SW 1271 (cell line): Measurements from ENCODE around the gene TENM3.

ENCODE experiments used
- DNase-seq, 2 experiments: peaks; one replicate each; lab custom pipeline; 2025; lab: John Stamatoyannopoulos, UW

The TENM3 gene

DNA sequence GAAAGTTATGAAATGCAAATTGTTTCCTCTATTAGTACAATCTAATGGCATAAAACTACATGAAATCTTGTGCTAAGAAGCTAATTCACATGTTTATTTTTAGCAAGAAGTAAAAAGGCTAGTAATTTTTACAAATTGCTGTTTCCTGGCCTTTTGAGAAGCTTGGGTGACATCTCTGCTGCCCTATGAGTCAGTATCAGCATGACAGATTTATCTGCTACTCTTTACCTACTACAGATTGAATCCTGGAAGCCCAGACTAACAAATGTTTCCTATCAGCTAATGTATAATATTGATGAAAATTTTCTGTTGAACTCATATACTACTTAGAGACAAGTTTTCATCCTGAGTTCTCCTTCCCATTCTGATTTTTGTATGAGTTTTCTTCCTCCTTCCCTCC lies 441.6 kb downstream of the TENM3 start:
- DNase-seq: no peak

DNA sequence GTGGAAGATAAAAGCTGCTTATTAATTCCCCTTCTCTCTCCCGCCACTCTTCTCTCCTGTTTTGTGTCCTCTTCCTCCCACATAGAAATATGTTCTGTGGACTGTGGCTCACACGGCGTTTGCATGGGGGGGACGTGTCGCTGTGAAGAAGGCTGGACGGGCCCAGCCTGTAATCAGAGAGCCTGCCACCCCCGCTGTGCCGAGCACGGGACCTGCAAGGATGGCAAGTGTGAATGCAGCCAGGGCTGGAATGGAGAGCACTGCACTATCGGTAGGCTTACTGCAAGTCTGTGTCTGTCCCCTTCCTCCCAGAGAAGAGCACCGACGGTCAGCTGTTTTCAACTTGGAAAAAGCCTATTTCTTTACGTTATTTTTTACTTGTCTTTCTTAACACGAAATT lies 444.9 kb downstream of the TENM3 start:
- DNase-seq: no peak

DNA sequence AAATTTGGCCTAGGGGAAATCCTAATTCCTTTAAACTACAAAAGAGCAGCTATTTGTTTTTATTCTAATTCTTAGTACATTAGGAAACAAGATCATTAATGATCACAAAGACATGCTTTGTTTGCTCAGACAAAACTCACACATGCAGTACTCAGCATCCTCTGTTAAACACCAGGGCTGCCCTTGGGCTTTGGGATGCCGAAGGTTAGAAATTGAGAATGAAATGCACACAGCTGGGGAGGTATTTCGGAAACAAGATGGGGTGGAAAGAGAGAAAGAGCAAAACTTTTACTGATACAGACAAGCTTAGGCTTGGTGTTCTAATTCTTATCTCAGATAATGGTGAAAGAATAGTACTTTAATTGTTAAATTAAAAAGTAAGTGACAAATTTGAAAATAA lies 451.3 kb downstream of the TENM3 start:
- no peak for DNase-seq

DNA sequence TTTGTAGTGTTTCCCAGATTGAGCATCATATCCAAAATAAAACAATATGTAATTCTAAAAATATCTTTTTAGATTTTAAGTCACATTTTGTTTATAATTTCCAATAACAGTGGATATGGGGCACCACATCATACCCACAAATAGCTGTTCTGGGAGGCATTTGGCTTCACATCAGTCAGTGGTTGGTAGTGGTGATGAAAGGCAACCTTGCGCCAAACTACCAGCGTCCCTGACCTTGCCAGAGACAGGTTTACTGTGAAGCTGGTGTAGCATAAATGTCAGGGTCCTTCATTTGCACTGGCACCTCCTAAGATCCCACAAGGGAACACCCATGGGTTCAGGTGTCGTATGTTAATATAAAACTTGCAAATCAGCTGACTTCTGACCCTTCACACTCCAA lies 451.8 kb downstream of the TENM3 start:
- no peak for DNase-seq

DNA sequence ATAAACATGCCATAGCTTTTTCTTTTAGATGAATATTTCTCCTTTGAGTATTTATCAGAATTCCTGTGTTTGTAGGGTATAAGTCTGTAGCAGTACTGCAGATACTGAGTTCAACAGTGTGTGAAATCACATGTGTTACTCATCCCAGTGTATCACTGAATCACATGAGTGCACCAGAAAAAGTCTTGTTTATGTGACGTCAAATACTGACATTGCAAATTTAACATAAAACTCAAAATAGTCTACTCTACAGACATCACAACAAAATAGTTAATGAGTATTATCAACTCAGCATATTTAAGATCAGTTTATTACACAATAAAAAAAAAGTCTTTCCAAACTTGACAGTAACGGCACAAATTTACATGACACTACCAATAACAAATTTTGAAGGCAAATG lies 452.6 kb downstream of the TENM3 start:
- DNase-seq: no peak

DNA sequence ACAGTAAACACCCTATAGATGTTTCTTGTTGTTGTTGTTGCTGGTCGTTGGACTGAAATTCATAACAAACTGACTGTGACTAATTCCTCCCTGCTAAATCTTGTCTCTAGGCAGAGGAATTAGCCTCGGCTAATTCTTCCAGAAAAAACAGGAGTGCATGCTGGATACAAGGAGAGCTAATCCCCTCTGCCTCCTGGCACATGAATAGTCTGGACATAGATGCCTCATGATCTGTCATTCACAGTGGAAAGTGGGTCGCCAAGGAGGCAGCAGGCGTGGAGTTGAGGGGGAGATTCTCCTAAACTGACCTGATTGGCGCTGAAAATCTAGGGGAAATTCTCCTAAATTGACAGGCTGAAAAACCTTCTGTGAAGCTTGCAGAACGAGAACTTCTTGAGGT lies 453.9 kb downstream of the TENM3 start:
- no peak for DNase-seq

- no peak for DNase-seq
These were observed 455.0 kb downstream of the TENM3 start for GRCh38 chr4:182698212-182698611.

DNA sequence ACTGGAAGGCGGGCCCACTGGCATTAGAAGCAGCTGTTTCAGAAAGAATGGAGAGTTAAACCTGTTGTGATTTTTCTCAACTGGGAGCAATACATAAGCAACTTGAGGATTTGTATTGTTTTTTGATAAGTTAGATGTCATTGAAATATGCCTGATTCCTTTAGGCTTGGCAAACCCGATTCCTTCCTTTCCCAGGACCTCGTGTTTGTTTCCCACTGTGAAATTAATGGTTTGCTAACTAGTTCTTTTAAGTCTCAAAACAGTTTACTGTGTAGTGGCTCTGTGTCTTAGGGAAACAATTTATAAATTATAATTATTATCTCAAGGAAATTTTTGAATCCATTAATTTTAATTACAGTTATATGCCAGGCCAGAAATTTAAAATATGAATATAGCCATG lies 456.0 kb downstream of the TENM3 start:
- no peak for DNase-seq

GRCh38 chr4:182699795-182700194 lies 456.6 kb downstream of the TENM3 start:
- no peak for DNase-seq

DNA sequence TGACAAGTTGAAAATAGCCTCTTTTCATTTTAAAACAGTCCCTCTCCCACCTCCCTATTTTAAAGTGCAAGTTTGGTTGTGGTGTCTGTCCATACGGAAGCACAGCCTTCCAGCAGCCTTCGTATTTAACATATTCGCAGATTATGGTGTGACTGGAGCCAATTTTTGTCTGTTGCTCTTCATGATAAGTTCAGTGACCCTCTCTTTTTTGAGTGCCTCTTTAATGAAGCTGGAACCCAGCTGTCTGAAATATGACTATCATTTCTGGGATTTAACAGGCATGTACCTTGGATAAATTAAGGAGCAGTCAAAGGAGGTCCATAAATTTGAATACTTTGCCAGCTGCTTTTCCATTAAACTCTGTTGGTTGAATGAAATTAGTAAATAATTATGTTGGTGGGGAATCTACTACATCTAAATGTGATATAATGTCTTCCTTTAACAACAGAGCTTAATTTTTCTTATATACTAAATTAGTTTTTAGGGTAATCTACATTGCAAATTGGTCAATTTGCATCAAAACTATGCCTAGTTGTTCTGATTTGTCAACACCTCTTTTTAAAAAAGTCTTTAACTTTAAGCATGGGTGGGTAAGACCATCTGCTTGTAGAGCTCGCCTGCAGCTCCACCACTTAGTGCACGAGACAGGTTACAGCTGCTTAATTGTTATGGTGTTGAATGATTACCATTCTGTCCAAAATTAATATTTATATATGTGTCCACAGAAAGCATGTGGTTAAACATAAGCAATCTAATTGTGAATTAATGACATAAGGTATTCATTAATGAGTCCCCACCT lies 457.4 kb downstream of the TENM3 start:
- DNase-seq: no peak

DNA sequence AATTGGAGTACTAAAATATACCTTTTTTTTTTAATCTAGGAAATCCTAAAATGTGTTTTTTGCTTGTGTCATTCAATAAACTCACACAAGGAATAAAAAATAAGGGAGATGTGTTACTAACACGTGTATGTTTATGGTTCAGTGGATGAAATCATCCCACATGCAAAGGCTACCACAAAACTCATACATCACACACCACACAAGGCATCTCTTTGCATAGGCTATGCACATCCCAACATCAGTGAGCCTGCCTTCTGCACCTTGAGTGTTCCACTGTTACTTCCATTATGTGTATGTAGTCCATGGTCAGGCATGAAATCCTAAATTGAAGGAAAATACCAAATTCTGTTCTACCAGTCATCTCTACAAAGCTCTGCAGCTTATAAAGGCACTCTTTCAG lies 460.9 kb downstream of the TENM3 start:
- no peak for DNase-seq

GRCh38 chr4:182704948-182705347 lies 461.7 kb downstream of the TENM3 start:
- no peak for DNase-seq

GRCh38 chr4:182705389-182705788 lies 462.2 kb downstream of the TENM3 start:
- no peak for DNase-seq

GRCh38 chr4:182711211-182711610 lies 468.0 kb downstream of the TENM3 start:
- no peak for DNase-seq

GRCh38 chr4:182715548-182715947 lies 472.3 kb downstream of the TENM3 start:
- no peak for DNase-seq

DNA sequence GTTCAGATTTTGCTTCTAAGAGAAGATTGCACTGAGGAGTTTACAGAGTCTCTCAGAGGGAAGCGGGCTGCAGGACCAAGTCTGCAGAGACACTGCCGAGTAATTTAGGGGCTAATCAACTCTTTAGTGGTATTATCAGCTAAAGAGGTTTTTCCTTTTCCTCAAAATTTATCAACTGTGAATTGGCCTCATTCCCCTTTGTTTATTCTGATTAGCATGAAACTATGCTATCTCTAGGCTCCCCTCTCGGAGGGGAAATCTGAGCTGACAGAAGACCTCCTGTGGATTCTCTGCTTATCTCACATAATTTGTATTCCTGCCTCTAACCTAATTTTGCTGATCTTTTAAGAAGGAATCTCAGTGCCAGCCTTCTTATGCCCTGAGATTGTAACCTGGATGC lies 473.0 kb downstream of the TENM3 start:
- DNase-seq: no peak

DNA sequence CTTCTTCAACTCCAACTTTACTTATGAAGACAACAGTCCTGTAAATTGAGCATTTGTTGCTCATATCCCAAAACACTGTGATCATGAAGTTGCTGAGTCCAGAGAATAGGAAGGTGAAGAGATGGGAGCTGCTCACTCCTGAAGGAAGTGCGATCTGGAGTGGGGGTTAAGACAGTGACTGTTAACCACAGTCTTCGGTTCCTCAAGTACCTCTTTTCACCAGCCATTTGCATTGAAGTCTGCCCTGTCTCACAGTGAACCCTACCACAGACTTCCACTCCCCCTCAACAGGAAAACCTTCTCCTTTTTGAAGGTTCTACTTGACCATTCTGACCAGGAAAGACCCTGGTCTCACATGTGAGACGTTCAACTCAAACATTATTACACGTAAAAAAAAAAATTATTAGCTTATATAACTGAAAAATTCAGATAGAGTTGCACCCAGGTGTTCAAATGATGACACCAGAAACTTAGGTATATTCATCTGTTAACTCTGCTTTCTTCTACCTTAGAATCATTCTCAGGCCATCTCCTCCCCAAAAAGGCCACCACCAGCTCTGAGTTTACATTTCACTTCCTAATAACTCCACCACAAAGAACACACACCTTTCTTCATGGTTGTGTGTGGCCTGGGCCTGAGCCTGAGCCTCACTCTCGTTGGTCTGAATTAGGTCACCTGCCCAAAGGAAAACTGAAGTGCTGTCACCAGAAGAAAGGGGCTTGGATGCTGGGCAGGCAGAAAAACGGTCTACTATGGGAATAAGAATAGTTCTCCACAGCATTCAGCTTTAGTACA lies 474.8 kb downstream of the TENM3 start:
- no peak for DNase-seq

- DNase-seq: no peak
These were observed 481.2 kb downstream of the TENM3 start for GRCh38 chr4:182724414-182724813.

DNA sequence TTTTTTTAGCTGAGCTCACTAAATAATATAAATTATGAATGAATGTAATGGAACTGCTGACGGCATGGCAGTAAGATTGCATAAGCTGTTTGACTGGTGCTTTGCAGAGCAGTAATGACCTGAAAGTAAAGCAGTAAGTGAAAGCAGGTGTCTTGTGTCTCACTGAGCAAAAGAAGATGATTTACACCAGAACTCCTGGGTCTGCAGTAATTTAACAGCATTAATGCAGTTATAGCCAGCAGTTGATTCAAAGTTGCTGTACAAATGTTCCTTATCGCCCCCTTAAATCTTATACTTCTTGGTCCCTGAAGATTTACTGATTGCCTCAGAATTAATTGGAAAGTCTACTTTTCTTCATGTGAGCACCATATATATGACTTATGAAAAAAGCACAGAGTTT lies 486.3 kb downstream of the TENM3 start:
- no peak for DNase-seq

DNA sequence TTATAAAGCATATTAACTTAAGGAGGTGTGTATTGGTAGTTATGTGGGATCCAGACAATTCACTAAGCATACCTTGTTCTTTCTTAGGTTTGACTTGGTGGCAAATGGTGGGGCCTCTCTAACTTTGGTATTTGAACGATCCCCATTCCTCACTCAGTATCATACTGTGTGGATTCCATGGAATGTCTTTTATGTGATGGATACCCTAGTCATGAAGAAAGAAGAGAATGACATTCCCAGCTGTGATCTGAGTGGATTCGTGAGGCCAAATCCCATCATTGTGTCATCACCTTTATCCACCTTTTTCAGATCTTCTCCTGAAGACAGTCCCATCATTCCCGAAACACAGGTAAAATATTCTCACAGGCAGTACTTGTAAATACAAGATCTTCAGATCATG lies 487.6 kb downstream of the TENM3 start:
- DNase-seq: no peak

- no peak for DNase-seq
These were observed 493.0 kb downstream of the TENM3 start for GRCh38 chr4:182736207-182736606.

DNA sequence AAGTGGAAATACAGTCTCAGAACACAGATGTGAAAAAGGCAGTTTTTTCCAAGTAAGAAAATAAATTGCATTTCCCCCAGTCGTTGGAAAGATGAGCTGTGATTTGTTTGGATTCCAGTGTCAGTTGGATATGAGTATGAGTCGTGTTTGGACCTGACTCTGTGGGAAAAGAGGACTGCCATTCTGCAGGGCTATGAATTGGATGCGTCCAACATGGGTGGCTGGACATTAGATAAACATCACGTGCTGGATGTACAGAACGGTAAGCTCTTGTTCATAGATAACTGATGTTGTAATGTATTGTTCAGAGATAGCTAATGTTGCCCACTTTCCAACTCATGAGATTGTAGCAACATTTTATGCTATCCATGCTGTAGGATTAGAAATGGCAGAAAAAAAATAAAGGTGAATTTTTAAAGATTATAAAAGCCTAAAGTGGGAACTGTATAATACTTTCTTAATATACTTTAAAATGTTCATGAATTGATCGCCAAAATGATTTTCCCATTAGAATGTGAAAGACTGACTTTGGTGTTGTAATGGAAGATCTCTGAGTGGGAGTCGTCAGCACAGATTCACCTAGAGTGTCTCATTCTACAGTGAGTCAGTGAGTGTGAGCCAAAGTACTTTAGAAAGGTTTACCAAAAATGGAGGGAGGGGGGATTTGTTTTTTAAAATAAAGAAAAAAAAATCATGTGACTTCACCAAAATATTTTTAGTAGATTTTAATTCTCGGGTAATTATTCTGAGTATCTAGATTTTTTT lies 495.3 kb downstream of the TENM3 start:
- no peak for DNase-seq

DNA sequence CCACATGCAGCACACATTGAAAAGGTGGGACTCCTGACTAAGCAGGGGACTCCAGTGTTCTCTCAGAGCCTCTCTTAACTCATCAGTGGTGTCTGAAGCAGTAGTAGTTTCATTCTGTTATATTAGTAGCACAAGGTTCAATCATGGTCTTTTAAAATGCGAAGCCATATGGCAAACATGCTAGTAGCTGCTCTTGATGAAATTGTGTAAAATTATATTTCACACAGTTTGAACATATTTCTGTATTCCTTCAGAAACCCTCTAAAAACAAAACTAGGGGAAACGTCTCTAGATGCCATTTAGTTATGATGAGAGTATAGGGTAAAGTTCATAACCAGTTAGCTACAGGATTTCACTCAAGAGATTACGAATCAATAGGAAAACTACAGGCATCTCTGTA lies 497.1 kb downstream of the TENM3 start:
- no peak for DNase-seq
